IPS-18c (cell line): ENCODE measurements around the gene HS6ST2.

Experiments
- H3K4me3 ChIP-seq: 2 replicates; pipeline ENCODE4 v1.7.0; 2013; ENCODE audit warnings: low read depth, mild to moderate bottlenecking, low read length, moderate library complexity; ENCODE audit not compliant: insufficient read depth
- H3K9me3 ChIP-seq: one replicate; pipeline ENCODE4 v1.6.1; 2013; ENCODE audit warnings: mild to moderate bottlenecking, low read length, moderate library complexity; ENCODE audit not compliant: control insufficient read depth, insufficient read depth

The HS6ST2 gene

GRCh38 chrX:132636080-132636479, 322.3 kb downstream of the HS6ST2 start:
- Histone ChIP-seq H3K4me3 (no peak overlapping the region), H3K9me3 (peaks cover 2% of the 10 kb centered on the region)

- Histone ChIP-seq H3K9me3 (peaks cover 2% of the 10 kb centered on the region), H3K4me3 (no peak overlapping the region)
Observed at GRCh38 chrX:132634521-132634920, 323.9 kb downstream of the HS6ST2 start.

- Histone ChIP-seq H3K9me3 (peaks cover 2% of the 10 kb centered on the region), H3K4me3 (no peak overlapping the region)
Observed at GRCh38 chrX:132631579-132632232, 326.7 kb downstream of the HS6ST2 start.

- peaks cover 9% of the 10 kb centered on the region for H3K9me3 ChIP-seq
- H3K4me3 ChIP-seq = no peak overlapping the region
Observed at GRCh38 chrX:132624466-132624865, 334.0 kb downstream of the HS6ST2 start.

GRCh38 chrX:132623942-132624341, 334.5 kb downstream of the HS6ST2 start:
- Histone ChIP-seq H3K9me3 (peaks cover 6% of the 10 kb centered on the region), H3K4me3 (no peak overlapping the region)

GRCh38 chrX:132623300-132623699, 335.1 kb downstream of the HS6ST2 start:
- Histone ChIP-seq H3K9me3 (peaks cover 6% of the 10 kb centered on the region), H3K4me3 (no peak overlapping the region)

- peaks cover 6% of the 10 kb centered on the region for H3K9me3 ChIP-seq
- H3K4me3 ChIP-seq = no peak overlapping the region
Observed at GRCh38 chrX:132622130-132622529, 336.3 kb downstream of the HS6ST2 start.

GRCh38 chrX:132618810-132619209, 339.6 kb downstream of the HS6ST2 start:
- H3K9me3 ChIP-seq = peaks cover 10% of the 10 kb centered on the region
- no peak overlapping the region for H3K4me3 ChIP-seq

GRCh38 chrX:132615391-132616131, 342.9 kb downstream of the HS6ST2 start:
- H3K9me3 ChIP-seq = peaks cover 9% of the 10 kb centered on the region
- H3K4me3 ChIP-seq = no peak overlapping the region

GRCh38 chrX:132614297-132614696, 344.1 kb downstream of the HS6ST2 start:
- Histone ChIP-seq H3K4me3 (no peak overlapping the region), H3K9me3 (peaks cover 3% of the 10 kb centered on the region)

- no peak overlapping the region for H3K4me3 ChIP-seq
- H3K9me3 ChIP-seq = peaks cover 3% of the 10 kb centered on the region
Observed at GRCh38 chrX:132613801-132614200, 344.6 kb downstream of the HS6ST2 start.

- Histone ChIP-seq H3K4me3 (no peak overlapping the region), H3K9me3 (peaks cover 3% of the 10 kb centered on the region)
Observed at GRCh38 chrX:132612821-132613564, 345.4 kb downstream of the HS6ST2 start.

GRCh38 chrX:132610536-132610935, 347.9 kb downstream of the HS6ST2 start:
- no peak overlapping the region for H3K4me3 ChIP-seq

GRCh38 chrX:132609362-132609848, 349.0 kb downstream of the HS6ST2 start:
- Histone ChIP-seq H3K4me3 (no peak overlapping the region), H3K9me3 (peaks cover 3% of the 10 kb centered on the region)

More at GRCh38 chrX:132610536-132610935, 347.9 kb downstream of the HS6ST2 start:
- H3K9me3 ChIP-seq = no peaks in the 10 kb centered on the region

- Histone ChIP-seq H3K9me3 (peaks cover 3% of the 10 kb centered on the region), H3K4me3 (no peak overlapping the region)
Observed at GRCh38 chrX:132603700-132604286, 354.6 kb downstream of the HS6ST2 start.

- Histone ChIP-seq H3K9me3 (peaks cover 3% of the 10 kb centered on the region), H3K4me3 (no peak overlapping the region)
Observed at GRCh38 chrX:132602701-132603100, 355.7 kb downstream of the HS6ST2 start.

GRCh38 chrX:132594999-132595398, 363.4 kb downstream of the HS6ST2 start:
- Histone ChIP-seq H3K9me3 (no peaks in the 10 kb centered on the region), H3K4me3 (no peak overlapping the region)
